GM18858 (cell line): Measurements from ENCODE around the gene INKA1.

Source experiments
- ATAC-seq: cut with Tn5 transposase; IDR thresholded peaks from one replicate; pipeline ENCODE4 v1.9.1; 2021; ENCODE audit not compliant: unreplicated experiment

The INKA1 gene

GRCh38 chr3:49786357-49787181 lies 16.5 kb upstream of the INKA1 start, which contains the start of gene IP6K1:
IP6K1 (minus strand) TSS chr3:49786542; CDS start chr3:49748040, 38,502 bp downstream.
- ATAC-seq = peak; percentile 98

GRCh38 chr3:49787182-49787464 lies 15.9 kb upstream of the INKA1 start:
- no peak for ATAC-seq

DNA sequence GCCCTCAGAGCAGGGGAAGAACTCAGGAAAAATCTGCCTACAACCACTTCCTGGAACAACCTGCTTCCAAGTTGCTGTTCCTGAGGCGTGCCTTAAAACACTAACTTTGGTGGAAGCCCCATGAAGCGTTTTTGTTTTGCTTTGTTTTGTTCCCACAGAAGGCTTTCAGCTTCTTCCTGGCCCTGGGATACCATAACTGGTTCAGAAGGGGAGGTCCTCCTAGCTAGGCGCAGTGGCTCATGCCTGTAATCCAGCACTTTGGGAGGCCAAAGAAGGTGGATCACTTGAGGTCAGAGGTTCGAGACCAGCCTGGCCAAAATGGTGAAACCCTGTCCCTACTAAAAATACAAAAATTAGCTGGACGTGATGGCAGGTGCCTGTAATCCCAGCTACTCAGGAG lies 15.5 kb upstream of the INKA1 start:
- ATAC-seq = no peak

- ATAC-seq = no peak
Measured at GRCh38 chr3:49788056-49788455, 15.0 kb upstream of the INKA1 start.

GRCh38 chr3:49790626-49791411 lies 12.2 kb upstream of the INKA1 start:
- no peak for ATAC-seq

GRCh38 chr3:49791571-49791970 lies 11.5 kb upstream of the INKA1 start:
- no peak for ATAC-seq

GRCh38 chr3:49792371-49793150 lies 10.5 kb upstream of the INKA1 start:
- ATAC-seq = no peak

GRCh38 chr3:49793486-49794085 lies 9.5 kb upstream of the INKA1 start:
- ATAC-seq = no peak

DNA sequence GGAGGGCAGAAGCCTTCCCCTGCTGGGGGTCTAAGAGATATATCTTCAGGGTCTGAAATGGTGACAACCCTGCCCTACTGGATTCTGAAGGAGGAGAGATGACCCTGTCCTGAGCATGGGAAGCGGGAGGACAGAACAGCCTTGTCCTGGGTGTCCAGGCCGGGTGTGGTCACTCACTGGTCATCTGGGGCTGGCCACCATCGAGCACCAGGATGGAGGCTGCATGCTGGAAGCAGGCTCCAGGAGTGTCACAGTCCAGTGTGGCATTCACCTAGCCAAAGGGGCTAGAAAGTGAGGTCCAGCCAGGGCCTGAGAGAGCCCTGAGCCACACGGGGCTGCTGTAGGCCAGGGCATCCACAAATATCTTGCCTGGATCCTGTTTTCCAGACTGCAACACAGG lies 8.6 kb upstream of the INKA1 start:
- ATAC-seq = no peak

GRCh38 chr3:49794926-49795905 lies 7.8 kb upstream of the INKA1 start:
- no peak for ATAC-seq

- no peak for ATAC-seq
Measured at GRCh38 chr3:49799105-49799504, 4.0 kb upstream of the INKA1 start.

GRCh38 chr3:49799761-49800160 lies 3.3 kb upstream of the INKA1 start, which contains the start of gene CDHR4:
CDHR4 (minus strand) TSS chr3:49799873; CDS start chr3:49799812, 61 bp downstream.
- no peak for ATAC-seq

DNA sequence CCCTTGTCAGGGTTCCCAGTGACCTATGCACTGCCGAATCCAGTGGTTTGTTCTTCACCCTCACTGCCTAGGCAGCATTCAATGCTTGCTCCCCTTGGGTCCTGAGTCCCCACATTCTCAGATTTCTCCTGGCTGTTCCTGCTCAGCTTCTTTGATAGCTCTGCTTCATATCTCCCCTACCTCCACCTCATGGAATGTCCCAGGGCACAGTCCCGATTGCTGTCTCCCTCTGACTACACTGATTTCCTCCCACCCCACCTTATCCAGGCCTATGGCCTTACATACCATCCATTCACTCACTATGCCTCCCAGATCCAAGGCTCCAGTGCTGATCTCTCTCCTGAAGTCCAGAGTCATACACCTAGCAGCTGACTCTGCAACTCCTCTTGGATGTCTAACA lies 1.9 kb upstream of the INKA1 start:
- ATAC-seq = no peak

DNA sequence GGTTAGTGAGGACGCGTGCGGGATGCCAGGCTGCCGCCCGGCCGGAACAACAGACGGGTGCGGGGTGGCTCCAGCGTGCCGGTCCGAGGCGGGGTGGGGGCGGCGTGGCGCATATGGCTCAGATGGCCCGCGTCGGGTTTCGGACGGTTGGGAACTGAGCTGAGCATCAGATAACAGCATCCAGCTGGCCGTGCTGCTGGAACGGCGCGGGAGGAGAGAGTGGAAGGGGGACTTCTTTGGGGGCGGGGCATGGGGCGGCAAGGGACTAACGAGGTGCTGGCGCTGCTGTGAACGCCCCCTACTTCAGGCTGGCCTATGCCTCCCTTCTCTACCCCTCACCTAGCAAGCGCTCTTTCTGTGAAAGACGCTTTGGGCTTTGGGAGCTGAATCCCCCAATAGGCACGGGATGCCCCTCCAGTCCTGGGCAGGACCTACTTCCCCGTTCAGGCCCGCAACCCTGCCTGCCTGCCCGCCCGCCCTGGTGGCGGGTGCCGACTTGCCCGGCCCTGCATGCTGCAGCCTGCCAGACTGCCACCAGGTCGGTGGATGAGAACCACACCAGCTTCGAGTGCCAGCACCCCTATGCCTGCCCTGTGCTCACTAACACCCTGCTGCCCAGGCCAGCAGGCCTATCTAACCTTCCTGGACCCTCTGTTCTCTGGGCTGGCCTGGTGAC lies 542 bp downstream of the INKA1 start:
- no peak for ATAC-seq

GRCh38 chr3:49804141-49805041 lies 1.3 kb downstream of the INKA1 start:
- no peak for ATAC-seq

DNA sequence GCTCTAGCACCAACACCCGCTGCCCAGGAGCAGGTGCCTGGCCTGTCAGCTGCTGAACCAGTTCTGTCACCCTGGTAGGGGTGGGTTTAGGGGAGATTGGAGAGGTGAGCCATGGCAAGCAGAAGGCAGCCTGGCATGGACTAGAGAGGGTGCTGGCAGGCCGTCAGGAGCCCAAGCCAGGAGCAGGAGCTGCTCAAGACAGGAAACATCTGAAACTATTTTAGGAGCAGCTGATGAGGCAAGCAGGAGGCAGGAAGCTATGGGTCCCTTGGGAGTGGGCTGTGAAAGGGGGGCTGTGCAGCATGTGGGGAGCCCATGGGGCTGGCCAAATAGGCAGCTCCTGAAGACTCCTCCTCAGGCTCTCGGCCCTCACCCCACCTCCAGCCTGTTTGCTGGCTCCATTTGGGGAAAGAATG lies 2.3 kb downstream of the INKA1 start:
- no peak for ATAC-seq

DNA sequence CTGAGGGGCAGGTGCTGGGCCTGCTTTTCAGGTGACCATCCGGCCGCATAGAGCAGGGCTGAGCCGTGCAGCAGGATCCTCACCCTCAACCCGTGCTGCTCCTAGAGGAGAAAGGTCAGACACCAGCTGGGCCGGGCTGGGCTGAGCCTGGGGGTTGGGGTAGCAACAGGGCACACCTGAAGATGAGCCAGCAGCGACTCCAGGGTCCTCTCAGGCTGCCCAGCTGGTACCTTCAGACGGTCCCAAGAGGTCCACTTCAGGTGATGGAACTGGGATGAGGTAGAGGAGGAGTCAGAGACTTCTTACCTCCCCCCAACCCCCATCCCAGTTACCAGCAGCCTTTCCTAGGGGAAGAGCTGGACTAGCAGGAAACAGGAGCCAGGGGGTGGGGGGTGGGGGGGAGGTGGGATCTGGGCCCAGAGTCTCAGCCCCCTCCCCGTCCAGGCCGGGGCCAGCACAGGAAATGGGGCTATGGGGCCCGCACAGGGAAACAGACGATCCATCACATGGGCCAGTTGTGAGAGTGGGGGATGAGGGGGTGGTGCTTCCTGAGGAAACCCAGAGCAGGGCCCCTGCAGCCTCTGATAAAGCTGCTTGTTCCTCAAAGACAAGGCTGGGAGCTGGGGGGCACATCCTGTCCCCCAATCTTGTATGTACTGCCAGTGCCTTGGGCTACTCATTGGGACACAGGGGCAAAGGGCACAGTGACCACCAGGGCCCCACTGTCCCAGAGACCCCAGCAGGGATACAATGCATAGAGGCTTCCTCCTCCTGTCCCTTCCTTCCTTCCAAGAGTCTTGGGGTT lies 3.0 kb downstream of the INKA1 start:
- ATAC-seq = no peak

DNA sequence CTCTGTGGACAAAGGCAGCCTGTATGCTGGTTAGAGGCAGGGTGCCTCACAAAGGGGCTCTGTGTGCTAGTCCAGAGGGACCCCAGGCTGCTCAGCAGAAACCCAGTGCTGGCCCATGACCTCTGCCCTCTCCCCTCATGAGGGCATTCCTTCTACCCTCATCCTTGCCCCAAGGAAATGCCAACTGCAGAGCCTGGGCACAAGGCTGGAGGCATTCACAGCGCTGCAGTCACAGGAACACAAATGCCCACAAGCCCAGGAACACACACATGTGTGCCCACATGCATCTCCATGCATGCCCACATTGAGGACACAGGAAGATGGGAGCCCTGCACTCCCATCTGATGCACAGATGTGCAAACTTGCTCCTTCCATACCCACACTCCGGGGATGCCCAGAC lies 3.8 kb downstream of the INKA1 start:
- ATAC-seq = no peak
